ENCODE data around the gene PDE4D. TPM values are rescaled to one million over a fixed set of nuclear protein-coding genes. Genes with fewer than 3 reads are reported as not detected.

Gene PDE4D
- total RNA-seq, 1 donor = 12.7 TPM

DNA sequence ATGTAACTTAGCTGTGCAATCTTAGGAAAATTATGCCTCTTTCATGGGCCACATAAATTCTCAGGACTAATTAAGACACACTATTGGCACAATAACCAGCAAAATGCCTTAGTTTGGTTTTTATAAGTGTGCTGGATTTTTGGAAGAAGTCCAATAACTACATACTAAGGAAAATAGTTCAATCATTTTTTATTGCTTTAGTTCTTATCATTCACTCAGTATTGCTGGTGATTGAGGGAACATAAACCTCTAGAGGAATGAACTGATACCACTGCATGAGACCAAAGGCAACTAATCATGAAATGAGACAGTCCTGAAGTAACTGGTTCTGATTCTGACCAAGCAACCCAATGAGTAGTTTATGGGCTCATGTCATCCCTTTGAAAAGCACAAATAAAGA lies 571.5 kb downstream of the PDE4D start:
- TF ChIP-seq, protein P1, sequence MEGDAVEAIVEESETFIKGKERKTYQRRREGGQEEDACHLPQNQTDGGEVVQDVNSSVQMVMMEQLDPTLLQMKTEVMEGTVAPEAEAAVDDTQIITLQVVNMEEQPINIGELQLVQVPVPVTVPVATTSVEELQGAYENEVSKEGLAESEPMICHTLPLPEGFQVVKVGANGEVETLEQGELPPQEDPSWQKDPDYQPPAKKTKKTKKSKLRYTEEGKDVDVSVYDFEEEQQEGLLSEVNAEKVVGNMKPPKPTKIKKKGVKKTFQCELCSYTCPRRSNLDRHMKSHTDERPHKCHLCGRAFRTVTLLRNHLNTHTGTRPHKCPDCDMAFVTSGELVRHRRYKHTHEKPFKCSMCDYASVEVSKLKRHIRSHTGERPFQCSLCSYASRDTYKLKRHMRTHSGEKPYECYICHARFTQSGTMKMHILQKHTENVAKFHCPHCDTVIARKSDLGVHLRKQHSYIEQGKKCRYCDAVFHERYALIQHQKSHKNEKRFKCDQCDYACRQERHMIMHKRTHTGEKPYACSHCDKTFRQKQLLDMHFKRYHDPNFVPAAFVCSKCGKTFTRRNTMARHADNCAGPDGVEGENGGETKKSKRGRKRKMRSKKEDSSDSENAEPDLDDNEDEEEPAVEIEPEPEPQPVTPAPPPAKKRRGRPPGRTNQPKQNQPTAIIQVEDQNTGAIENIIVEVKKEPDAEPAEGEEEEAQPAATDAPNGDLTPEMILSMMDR (IDR thresholded peaks at IDR 0.05; ENCODE audit: insufficient read depth, low read length) = no peak
- H3K4me3 ChIP-seq (ENCODE audit: low read depth, low read length) = no peak overlapping the region
- no peak for DNase-seq (ENCODE audit: low read depth)

DNA sequence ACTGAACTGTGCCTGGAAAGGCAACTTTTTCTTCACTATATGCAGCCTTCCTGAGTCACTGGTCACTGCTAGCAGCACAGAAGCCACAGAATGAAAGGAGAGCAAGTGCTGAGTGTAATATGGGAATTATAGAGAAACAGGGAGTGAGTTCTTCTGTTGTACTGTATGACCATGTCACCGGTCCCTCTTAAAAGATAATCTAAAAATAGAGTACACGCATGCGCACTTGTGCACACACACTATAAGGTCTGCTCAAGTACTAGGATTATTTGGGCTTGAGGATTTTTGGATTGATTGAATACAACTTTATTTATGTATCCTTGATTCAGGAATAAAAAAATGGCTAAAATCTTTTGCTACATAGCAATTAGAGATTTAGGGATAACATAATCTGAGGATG lies 571.9 kb downstream of the PDE4D start:
- no peak for DNase-seq (ENCODE audit: low read depth)
- no peak overlapping the region for H3K4me3 ChIP-seq (ENCODE audit: low read depth, low read length)
- TF ChIP-seq, protein P1 (IDR thresholded peaks at IDR 0.05; ENCODE audit: insufficient read depth, low read length) = no peak

DNA sequence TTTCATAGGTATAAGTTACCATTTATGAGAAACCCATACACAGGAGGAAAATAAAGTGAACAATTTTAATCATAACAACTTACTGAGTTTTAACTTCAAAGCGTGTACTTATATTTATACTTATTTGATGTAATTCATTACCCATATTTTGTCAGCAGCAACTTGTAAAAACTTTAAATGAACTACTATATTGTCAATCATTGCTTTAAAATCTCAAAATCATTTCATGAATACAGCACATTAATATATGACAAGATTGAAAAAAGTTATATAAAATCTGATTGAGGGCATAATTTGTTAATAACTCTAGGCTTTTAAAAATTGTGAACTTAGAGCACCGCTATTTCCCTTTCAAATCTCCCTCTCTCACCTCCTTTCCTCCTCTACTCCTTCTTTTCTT lies 573.1 kb downstream of the PDE4D start:
- no peak for DNase-seq (ENCODE audit: low read depth)
- TF ChIP-seq, protein P1 (IDR thresholded peaks at IDR 0.05; ENCODE audit: insufficient read depth, low read length) = no peak
- no peak overlapping the region for H3K4me3 ChIP-seq (ENCODE audit: low read depth, low read length)

DNA sequence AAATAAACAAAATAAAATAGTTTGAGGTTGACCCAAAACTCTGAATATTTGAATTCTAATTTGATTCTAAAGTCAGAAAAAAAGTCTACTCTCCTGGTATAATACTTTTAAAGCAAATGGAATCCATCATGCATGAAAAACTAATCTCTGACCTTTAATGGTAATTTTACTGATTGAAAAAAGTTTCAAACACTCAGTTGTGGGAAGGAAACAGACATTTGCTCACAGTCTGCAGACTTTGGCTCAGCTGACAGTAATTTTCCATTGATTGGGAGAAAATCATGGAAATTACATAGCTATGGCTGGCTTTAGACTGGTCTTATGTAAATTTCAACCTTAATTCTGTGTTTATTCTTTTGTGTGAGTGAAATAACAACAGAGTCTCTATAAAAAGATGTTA lies 574.3 kb downstream of the PDE4D start:
- no peak overlapping the region for H3K4me3 ChIP-seq (ENCODE audit: low read depth, low read length)
- TF ChIP-seq, protein P1 (IDR thresholded peaks at IDR 0.05; ENCODE audit: insufficient read depth, low read length) = no peak
- no peak for DNase-seq (ENCODE audit: low read depth)

DNA sequence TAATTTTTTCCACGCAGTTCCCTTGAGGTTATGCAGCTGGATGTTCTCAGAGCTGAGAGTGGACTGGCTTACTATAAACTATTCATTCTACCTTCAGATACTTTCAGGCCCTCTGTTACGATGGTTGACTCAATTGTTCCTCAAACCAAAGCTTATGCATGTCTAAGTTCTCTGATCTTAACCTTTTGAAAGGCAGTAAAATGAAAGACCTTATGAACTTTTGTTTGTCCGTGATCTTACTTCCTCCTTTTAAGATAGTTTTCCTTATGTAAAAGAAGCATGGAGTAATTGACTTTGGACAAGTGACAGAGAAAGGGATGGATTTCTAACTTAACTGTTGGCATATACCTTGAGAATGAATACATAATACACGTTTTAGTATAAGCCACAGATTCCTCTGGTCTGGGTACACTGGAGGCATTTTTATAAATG lies 575.7 kb downstream of the PDE4D start:
- TF ChIP-seq, protein P1 (IDR thresholded peaks at IDR 0.05; ENCODE audit: insufficient read depth, low read length) = no peak
- DNase-seq (ENCODE audit: low read depth) = no peak
- H3K4me3 ChIP-seq (ENCODE audit: low read depth, low read length) = no peak overlapping the region

DNA sequence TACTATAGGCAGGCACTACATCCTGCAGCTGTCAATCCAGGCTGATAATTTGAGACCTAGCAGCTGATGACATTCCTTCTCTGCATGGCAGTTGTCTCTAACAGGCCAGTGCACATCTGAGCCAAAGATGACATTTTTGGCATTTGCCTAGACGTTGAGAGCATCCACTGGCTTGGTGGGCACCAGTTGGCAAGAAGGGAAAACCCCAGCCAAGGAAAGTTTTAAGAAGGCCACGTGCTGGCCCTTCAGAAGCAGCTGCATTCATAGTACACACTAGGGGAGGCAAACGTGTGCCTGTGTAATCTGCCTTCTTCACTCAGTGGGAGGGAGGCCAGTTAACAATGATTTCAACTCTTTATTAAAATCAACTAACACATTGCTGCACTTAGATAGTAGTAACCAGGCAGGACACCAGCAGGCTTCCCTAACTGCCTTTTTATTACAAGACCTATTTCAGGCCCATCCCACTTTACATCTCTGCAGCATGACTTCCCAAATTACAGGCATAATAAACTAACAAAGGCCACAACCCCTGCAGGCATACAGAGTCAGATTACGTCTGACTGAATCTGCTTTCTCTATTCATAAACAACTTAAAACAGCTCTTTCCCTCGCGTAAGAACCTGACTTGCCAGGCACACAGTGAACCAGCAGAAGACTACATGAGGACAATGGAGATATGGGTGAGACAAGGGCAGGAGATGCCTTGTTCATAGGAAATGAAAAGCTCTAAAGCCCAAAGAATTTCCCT lies 576.3 kb downstream of the PDE4D start:
- H3K4me3 ChIP-seq (ENCODE audit: low read depth, low read length) = no peak overlapping the region

More for the DNA sequence above, 576.3 kb downstream of the PDE4D start:
- TF ChIP-seq, protein P1 (IDR thresholded peaks at IDR 0.05; ENCODE audit: insufficient read depth, low read length) = no peak
- DNase-seq (ENCODE audit: low read depth) = peak; percentile 5

All from fibroblast of the aortic adventitia (primary cell).